ENCODE results near the gene TCF4.

DNA sequence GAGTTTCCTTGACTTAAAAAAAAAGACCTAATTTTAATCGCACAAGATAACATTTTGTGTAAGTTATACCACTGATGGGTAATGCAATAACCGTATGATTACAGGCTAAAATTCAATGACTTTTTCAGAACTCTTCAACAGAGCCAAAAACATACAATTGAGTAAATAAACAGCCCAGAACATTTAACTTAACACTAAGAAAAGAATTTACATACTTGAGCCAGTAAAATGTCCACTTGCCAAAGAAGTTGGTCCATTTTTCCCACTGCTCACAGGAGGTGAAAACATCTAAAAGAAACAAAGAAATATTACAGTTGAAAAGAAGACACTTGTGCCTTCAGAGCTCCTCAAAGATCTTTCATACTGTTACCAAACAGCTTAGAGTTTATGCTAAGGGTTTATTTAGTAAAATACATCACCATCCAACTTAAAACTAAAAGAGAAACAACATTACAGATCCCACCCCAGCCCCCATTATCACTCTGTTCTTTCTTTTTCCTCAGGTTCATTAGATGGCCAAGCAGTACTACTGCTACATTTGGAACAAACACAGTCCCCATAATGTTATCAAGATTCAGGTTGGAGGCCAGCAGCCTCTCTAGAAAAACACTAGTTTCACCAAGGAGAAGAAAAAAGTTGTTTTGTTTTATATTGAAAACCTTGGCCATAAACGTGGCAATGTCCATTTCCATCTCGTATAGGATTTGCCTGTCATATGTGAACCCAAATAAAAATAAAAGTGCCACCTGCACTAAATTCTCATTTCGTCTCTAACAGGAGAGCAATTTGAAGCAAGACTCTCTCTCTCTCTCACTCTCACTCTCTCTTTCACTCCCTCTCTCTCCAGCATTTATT, 2.7 kb downstream of the TCF4 start:
- TF ChIP-seq CTCF (IDR thresholded peaks at IDR 0.05), result no peak
- TF ChIP-seq POLR2A (IDR thresholded peaks at IDR 0.05), result no peak
